Fibroblast of lung (primary cell): Measurements from ENCODE around the gene DCHS2. TPM values are rescaled to one million over a fixed set of nuclear protein-coding genes. Genes with fewer than 3 reads are reported as not detected.

ENCODE experiments used
- DNase-seq, 2 donors: peaks; one replicate each; pipeline versions ENCODE4 v3.0.0 to v3.0.0-alpha.2; 2010; ENCODE audit warnings: low read depth in 2 of 2
- H2AFZ ChIP-seq: 2 replicates; pipeline ENCODE4 v1.5.1; 2012; ENCODE audit warnings: low read length, control low read depth, inconsistent platforms
- H3K27ac ChIP-seq: 2 replicates; pipeline ENCODE4 v1.5.1; 2011; ENCODE audit warnings: low read length, control low read depth; ENCODE audit not compliant: insufficient read depth
- H3K27me3 ChIP-seq: 2 replicates; pipeline ENCODE4 v1.5.1; 2011; ENCODE audit warnings: mild to moderate bottlenecking, low read length; ENCODE audit not compliant: control insufficient read depth, insufficient read depth
- H3K36me3 ChIP-seq: 2 replicates; pipeline ENCODE4 v1.5.1; 2011; ENCODE audit warnings: low read length; ENCODE audit not compliant: control insufficient read depth, insufficient read depth
- H3K4me1 ChIP-seq: 2 replicates; pipeline ENCODE4 v1.5.1; 2011; ENCODE audit warnings: low read length; ENCODE audit not compliant: control insufficient read depth, insufficient read depth; ENCODE audit errors: extremely low read depth
- H3K4me2 ChIP-seq: 2 replicates; pipeline ENCODE4 v1.5.1; 2011; ENCODE audit warnings: low read length, control low read depth; ENCODE audit not compliant: insufficient read depth; ENCODE audit errors: extremely low read depth
- H3K4me3 ChIP-seq, 4 experiments: fragments of 200-600 bp in 1 of 4; sonication (generic) in 1 of 4; replicated peaks in 1 of 4; 2 replicates each; pipeline ENCODE4 v1.5.1; 2011 to 2016; ENCODE audit warnings: low read length in 4 of 4, low read depth in 3 of 4, mild to moderate bottlenecking in 3 of 4, control low read depth in 2 of 4, inconsistent platforms in 1 of 4, mixed read lengths in 1 of 4; ENCODE audit not compliant: insufficient read depth in 1 of 4; ENCODE audit errors: control extremely low read depth in 1 of 4
- H3K79me2 ChIP-seq: 2 replicates; pipeline ENCODE4 v1.5.1; 2012; ENCODE audit warnings: mild to moderate bottlenecking, low read length, inconsistent platforms; ENCODE audit not compliant: control insufficient read depth, insufficient read depth
- H3K9ac ChIP-seq: 2 replicates; pipeline ENCODE4 v1.5.1; 2011; ENCODE audit warnings: mild to moderate bottlenecking, low read length, control low read depth; ENCODE audit not compliant: insufficient read depth
- H3K9me3 ChIP-seq: 2 replicates; pipeline ENCODE4 v1.5.1; 2012; ENCODE audit warnings: low read depth, low read length; ENCODE audit not compliant: control insufficient read depth, insufficient read depth
- H4K20me1 ChIP-seq: 2 replicates; pipeline ENCODE4 v1.5.1; 2011; ENCODE audit warnings: low read length; ENCODE audit not compliant: control insufficient read depth, insufficient read depth; ENCODE audit errors: extremely low read depth
- EZH2 ChIP-seq: IDR thresholded peaks from 2 replicates; pipeline ENCODE4 v1.5.1; 2012; ENCODE audit warnings: low read length, control low read depth, mild to moderate bottlenecking; ENCODE audit errors: missing control alignments
- polyA plus RNA-seq, 2 donors: library from polyadenylated mRNA; depleted of rRNA in 1 of 2; stranded (reverse) in 1 of 2; unstranded in 1 of 2; fragments of >200 nt; gene quantifications; 2 replicates each; pipeline ENCODE4 v1.2.1, GENCODE V29; 2011 to 2012; ENCODE audit warnings: missing spikeins in 1 of 2
- total RNA-seq: library from RNA; depleted of rRNA; stranded (reverse); fragments of >200 nt; gene quantifications from 2 replicates; pipeline ENCODE4 v1.2.1, GENCODE V29; 2014
- TF ChIP-seq, protein P1 (sequence below), 2 donors: IDR thresholded peaks in 1 of 2; conservative IDR thresholded peaks in 1 of 2; 1 replicate in 1 of 2; 2 replicates in 1 of 2; pipeline ENCODE4 v1.5.1; 2011 to 2012; ENCODE audit warnings: low read length in 2 of 2, control low read depth in 1 of 2, inconsistent platforms in 1 of 2, low read depth in 1 of 2, mild to moderate bottlenecking in 1 of 2

The DCHS2 gene
- total and polyA plus RNA-seq, 2 donors (not counting 1 experiment from before 2014, with no cell fraction given): not detected

DNA sequence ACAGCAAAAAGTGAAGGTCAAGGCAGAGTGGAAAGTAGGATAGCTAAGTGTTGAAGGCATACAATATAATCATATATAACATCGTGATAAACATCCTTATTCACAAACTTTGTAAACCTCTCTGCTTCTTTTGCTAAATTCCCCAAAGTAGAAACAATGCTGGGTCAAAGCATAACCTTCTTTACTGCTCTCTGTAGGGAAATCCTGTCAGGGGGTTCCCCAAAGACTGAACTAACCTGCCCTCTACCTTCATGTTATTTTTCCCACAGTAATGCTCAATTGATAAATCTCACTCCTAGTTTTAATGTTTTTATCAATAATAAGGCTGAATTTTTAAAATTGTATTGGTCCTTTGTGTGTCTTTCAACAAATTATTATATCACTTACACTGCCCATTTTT is 55.7 kb downstream of the DCHS2 start:
- no peak overlapping the region for H3K4me3 ChIP-seq
- TF ChIP-seq, protein P1, sequence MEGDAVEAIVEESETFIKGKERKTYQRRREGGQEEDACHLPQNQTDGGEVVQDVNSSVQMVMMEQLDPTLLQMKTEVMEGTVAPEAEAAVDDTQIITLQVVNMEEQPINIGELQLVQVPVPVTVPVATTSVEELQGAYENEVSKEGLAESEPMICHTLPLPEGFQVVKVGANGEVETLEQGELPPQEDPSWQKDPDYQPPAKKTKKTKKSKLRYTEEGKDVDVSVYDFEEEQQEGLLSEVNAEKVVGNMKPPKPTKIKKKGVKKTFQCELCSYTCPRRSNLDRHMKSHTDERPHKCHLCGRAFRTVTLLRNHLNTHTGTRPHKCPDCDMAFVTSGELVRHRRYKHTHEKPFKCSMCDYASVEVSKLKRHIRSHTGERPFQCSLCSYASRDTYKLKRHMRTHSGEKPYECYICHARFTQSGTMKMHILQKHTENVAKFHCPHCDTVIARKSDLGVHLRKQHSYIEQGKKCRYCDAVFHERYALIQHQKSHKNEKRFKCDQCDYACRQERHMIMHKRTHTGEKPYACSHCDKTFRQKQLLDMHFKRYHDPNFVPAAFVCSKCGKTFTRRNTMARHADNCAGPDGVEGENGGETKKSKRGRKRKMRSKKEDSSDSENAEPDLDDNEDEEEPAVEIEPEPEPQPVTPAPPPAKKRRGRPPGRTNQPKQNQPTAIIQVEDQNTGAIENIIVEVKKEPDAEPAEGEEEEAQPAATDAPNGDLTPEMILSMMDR (conservative IDR thresholded peaks at IDR 0.05 in 1 of 2, IDR thresholded peaks at IDR 0.05 in 1 of 2; ENCODE audit: low read depth in 1 of 2, low read length in 2 of 2): no peak
- TF ChIP-seq EZH2: no peak
- no peaks in the 10 kb centered on the region for H3K36me3 ChIP-seq
- no peaks in the 10 kb centered on the region for H3K9me3 ChIP-seq
- no peak overlapping the region for H3K27ac ChIP-seq
- no peak overlapping the region for H3K4me2 ChIP-seq
- DNase-seq: no peak
- H3K79me2 ChIP-seq: no peaks in the 10 kb centered on the region
- H3K27me3 ChIP-seq: no peaks in the 10 kb centered on the region
- H3K4me1 ChIP-seq: no peaks in the 10 kb centered on the region
- no peaks in the 10 kb centered on the region for H4K20me1 ChIP-seq
- no peak overlapping the region for H2AFZ ChIP-seq
- H3K9ac ChIP-seq: no peak overlapping the region

DNA sequence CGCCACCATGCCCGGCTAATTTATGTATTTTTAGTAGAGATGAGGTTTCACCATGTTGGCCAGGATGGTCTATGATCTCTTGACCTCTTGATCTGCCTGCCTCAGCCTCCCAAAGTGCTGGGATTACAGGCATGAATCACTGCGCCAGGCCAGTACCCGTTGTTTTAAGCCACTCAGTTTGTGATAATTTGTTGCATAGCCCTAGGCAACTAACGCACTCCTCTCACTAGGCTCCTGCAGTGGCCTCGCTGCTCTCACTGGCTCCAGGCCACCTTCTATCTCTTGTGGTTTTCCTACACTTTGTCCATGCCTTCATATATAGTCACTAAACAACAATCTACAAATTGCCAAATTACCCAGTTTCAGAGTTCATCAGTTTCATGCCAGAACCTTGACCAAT is 58.1 kb downstream of the DCHS2 start:
- Histone ChIP-seq H4K20me1 (no peaks in the 10 kb centered on the region), H3K4me1 (no peaks in the 10 kb centered on the region), H3K79me2 (no peaks in the 10 kb centered on the region), H3K4me3 (no peak overlapping the region), H3K9ac (no peak overlapping the region), H3K27me3 (no peaks in the 10 kb centered on the region), H3K4me2 (no peak overlapping the region), H3K36me3 (no peaks in the 10 kb centered on the region), H3K9me3 (no peaks in the 10 kb centered on the region), H3K27ac (no peak overlapping the region), H2AFZ (no peak overlapping the region)
- DNase-seq: no peak
- TF ChIP-seq, protein P1 (conservative IDR thresholded peaks at IDR 0.05 in 1 of 2, IDR thresholded peaks at IDR 0.05 in 1 of 2; ENCODE audit: low read depth in 1 of 2, low read length in 2 of 2): no peak
- TF ChIP-seq EZH2: no peak

DNA sequence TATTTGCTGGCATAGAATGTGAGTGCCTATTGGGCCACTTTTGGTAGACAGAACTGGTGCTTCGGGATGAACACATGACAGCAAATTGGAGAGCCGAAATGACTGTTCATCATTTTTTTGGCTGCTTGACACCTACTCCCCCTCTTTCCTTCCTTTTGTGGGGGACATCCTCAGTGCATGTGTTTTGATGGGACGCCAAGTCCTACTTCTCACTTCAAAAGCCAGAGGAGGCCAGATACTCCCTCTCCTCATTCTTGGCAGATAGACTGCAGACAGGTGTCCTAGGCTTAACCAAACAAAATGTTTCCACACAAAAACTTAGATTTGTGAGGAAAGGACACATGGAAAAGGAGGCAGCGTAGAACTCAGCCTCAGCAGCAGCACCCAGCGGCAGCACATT is 62.4 kb downstream of the DCHS2 start:
- Histone ChIP-seq H3K9me3 (no peaks in the 10 kb centered on the region), H2AFZ (no peak overlapping the region), H3K36me3 (no peaks in the 10 kb centered on the region), H3K4me2 (no peak overlapping the region), H3K27me3 (no peaks in the 10 kb centered on the region), H4K20me1 (no peaks in the 10 kb centered on the region), H3K27ac (no peak overlapping the region), H3K4me1 (no peaks in the 10 kb centered on the region), H3K79me2 (no peaks in the 10 kb centered on the region), H3K9ac (no peak overlapping the region), H3K4me3 (no peak overlapping the region)
- TF ChIP-seq, protein P1 (conservative IDR thresholded peaks at IDR 0.05 in 1 of 2, IDR thresholded peaks at IDR 0.05 in 1 of 2; ENCODE audit: low read depth in 1 of 2, low read length in 2 of 2): no peak
- no peak for TF ChIP-seq EZH2
- DNase-seq: no peak
